HepG2 (cell line): ENCODE measurements around the gene DRAP1. TPM values are rescaled to one million over a fixed set of nuclear protein-coding genes. Genes with fewer than 3 reads are reported as not detected.
A peak's percentile ranks its signal among the peaks of the same experiment; 100 is the strongest.

Source experiments
- AKAP8 ChIP-seq: sonication (generic); formaldehyde crosslinking; IDR thresholded peaks from 2 replicates; pipeline ENCODE4 v1.5.1; 2020; ENCODE audit warnings: mild to moderate bottlenecking, missing genetic modification reagents
- DR1 ChIP-seq: sonication (generic); formaldehyde crosslinking; IDR thresholded peaks from 2 replicates; pipeline ENCODE4 v1.8.0; 2021; ENCODE audit warnings: mild to moderate bottlenecking, missing genetic modification reagents, inconsistent platforms
- FUBP1 ChIP-seq: sonication (generic); formaldehyde crosslinking; IDR thresholded peaks from 2 replicates; pipeline ENCODE4 v1.5.1; 2020; ENCODE audit warnings: missing genetic modification reagents, mild to moderate bottlenecking, borderline replicate concordance
- GLMP ChIP-seq: sonication (generic); formaldehyde crosslinking; IDR thresholded peaks from 2 replicates; pipeline ENCODE4 v1.9.0; 2021; ENCODE audit warnings: missing genetic modification reagents, mild to moderate bottlenecking, borderline replicate concordance
- MAX ChIP-seq: IDR thresholded peaks from 2 replicates; pipeline ENCODE4 v1.6.1; 2012; ENCODE audit warnings: inconsistent platforms
- MEIS1 ChIP-seq: sonication (generic); formaldehyde crosslinking; IDR thresholded peaks from 2 replicates; pipeline ENCODE4 v1.9.0; 2021; ENCODE audit warnings: mild to moderate bottlenecking, missing genetic modification reagents, moderate library complexity, borderline replicate concordance
- MIER2 ChIP-seq: IDR thresholded peaks from 2 replicates; pipeline ENCODE4 v1.6.1; 2016; ENCODE audit warnings: missing biosample characterization, missing genetic modification reagents
- MXD3 ChIP-seq: IDR thresholded peaks from 2 replicates; pipeline ENCODE4 v1.6.1; 2016; ENCODE audit warnings: mild to moderate bottlenecking, missing biosample characterization, missing genetic modification reagents
- RBAK ChIP-seq: sonication (generic); formaldehyde crosslinking; IDR thresholded peaks from 2 replicates; pipeline ENCODE4 v1.5.1; 2020; ENCODE audit warnings: mild to moderate bottlenecking, missing genetic modification reagents
- THYN1 ChIP-seq: sonication (generic); formaldehyde crosslinking; IDR thresholded peaks from 2 replicates; pipeline ENCODE4 v1.8.1; 2023; ENCODE audit warnings: low read depth, mild to moderate bottlenecking, moderate library complexity, missing genetic modification reagents, borderline replicate concordance
- ZBTB46 ChIP-seq: sonication (generic); formaldehyde crosslinking; IDR thresholded peaks from 2 replicates; pipeline ENCODE4 v1.4.0; 2020; ENCODE audit warnings: mild to moderate bottlenecking, missing genetic modification reagents, borderline replicate concordance
- ZNF205 ChIP-seq: IDR thresholded peaks from 2 replicates; pipeline ENCODE4 v1.6.1; 2018; ENCODE audit warnings: missing biosample characterization, missing genetic modification reagents
- ZNF281 ChIP-seq: sonication (generic); formaldehyde crosslinking; IDR thresholded peaks from 2 replicates; pipeline ENCODE4 v1.4.0; 2020; ENCODE audit warnings: missing genetic modification reagents, borderline replicate concordance
- ZNF460 ChIP-seq: sonication (generic); formaldehyde crosslinking; IDR thresholded peaks from 2 replicates; pipeline ENCODE4 v1.5.1; 2020; ENCODE audit warnings: missing genetic modification reagents, mild to moderate bottlenecking, borderline replicate concordance
- ZNF800 ChIP-seq: sonication (generic); formaldehyde crosslinking; IDR thresholded peaks from 2 replicates; pipeline ENCODE4 v1.4.0; 2020; ENCODE audit warnings: missing genetic modification reagents
- polyA plus RNA-seq, 8 experiments: library from polyadenylated mRNA; depleted of rRNA in 3 of 8; stranded (reverse) in 7 of 8; unstranded in 1 of 8; fragments of >200 nt; fragmentation: Illumina TruSeq in 4 of 8; extraction: Trizol in 4 of 8; gene quantifications; 2 replicates each; pipeline versions ENCODE4 v1.2.1 to v1.2.3, GENCODE V29; 2011 to 2016; ENCODE audit warnings: low read depth in 4 of 8, missing spikeins in 1 of 8, mixed read lengths in 1 of 8; ENCODE audit not compliant: insufficient read depth in 1 of 8
- total RNA-seq, 5 experiments: library from RNA; depleted of rRNA; stranded (reverse); fragments of >200 nt; fragmentation: Illumina TruSeq; extraction: Trizol; gene quantifications; 2 replicates each; pipeline ENCODE4 v1.2.3, GENCODE V29; 2016; ENCODE audit warnings: low read depth in 1 of 5

The DRAP1 gene
- total and polyA plus RNA-seq, 2 of the 13 experiments (the other 11 are each of a cell fraction or from before 2014, with no cell fraction given), result 46.8 to 52.3 TPM

GRCh38 chr11:65891219-65892136, 27.7 kb upstream of the DRAP1 start (continued):
- TF ChIP-seq DR1 (no peak), FUBP1 (no peak), ZNF281 (no peak), MEIS1 (CRISPR knock-in tag) (peak; percentile 46; the same call in 1 of the 2 replicates), MIER2 (CRISPR knock-in tag) (no peak), AKAP8 (CRISPR knock-in tag) (peak; percentile 82; the same call in 1 of the 2 replicates), ZBTB46 (CRISPR knock-in tag) (no peak), MXD3 (CRISPR knock-in tag) (0 out of 2 replicates have a peak, but pooled peaks have one; percentile 40), ZNF800 (CRISPR knock-in tag) (no peak), RBAK (no peak), ZNF205 (CRISPR knock-in tag) (peak; percentile 34), GLMP (CRISPR knock-in tag) (no peak), THYN1 (CRISPR knock-in tag) (no peak), MAX (peak; percentile 48; the same call in 1 of the 2 replicates), ZNF460 (CRISPR knock-in tag) (no peak)
